Keratinocyte (primary cell): ENCODE results near the gene NOD2.

ENCODE experiments used
- CTCF ChIP-seq, 3 experiments: IDR thresholded peaks in 1 of 3; conservative IDR thresholded peaks in 1 of 3; optimal IDR thresholded peaks in 1 of 3; 2 replicates in 2 of 3; 3 replicates in 1 of 3; pipeline versions ENCODE3 to v1.5.1; 2011; ENCODE audit warnings: low read length in 3 of 3, mild to moderate bottlenecking in 3 of 3, moderate library complexity in 2 of 3, control low read depth in 1 of 3, inconsistent platforms in 1 of 3; ENCODE audit not compliant: insufficient read depth in 2 of 3; ENCODE audit errors: extremely low read depth in 1 of 3
- EZH2 ChIP-seq: IDR thresholded peaks from one replicate; pipeline ENCODE4 v1.6.1; 2012; ENCODE audit warnings: inconsistent platforms, mild to moderate bottlenecking, low read length, moderate library complexity

- TF ChIP-seq EZH2 (no peak), CTCF (optimal IDR thresholded peaks at IDR 0.05 in 1 of 3, IDR thresholded peaks at IDR 0.05 in 1 of 3, conservative IDR thresholded peaks at IDR 0.05 in 1 of 3; ENCODE audit: extremely low read depth in 1 of 3, insufficient read depth in 2 of 3, low read length in 3 of 3) (no peak)
Measured at GRCh38 chr16:50681021-50681885, 12.2 kb upstream of the NOD2 start, which contains the start of gene SNX20.
